ENCODE results near the gene MLST8. TPM values are rescaled to one million over a fixed set of nuclear protein-coding genes. Genes with fewer than 3 reads are reported as not detected.

Gene MLST8, protein sequence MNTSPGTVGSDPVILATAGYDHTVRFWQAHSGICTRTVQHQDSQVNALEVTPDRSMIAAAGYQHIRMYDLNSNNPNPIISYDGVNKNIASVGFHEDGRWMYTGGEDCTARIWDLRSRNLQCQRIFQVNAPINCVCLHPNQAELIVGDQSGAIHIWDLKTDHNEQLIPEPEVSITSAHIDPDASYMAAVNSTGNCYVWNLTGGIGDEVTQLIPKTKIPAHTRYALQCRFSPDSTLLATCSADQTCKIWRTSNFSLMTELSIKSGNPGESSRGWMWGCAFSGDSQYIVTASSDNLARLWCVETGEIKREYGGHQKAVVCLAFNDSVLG
- 16.7 and 22.2 TPM in 2 replicates for total RNA-seq

- DNase-seq (ENCODE audit: low read depth): peak; percentile 42
These were observed at the start of gene MLST8 for GRCh38 chr16:2205104-2205966. Gene MLST8, plus strand, starts transcription at chr16:2205454. Its CDS starts 632 bp downstream, at chr16:2206086.

- DNase-seq (ENCODE audit: low read depth): peak; percentile 38
These were observed 49.0 kb upstream of the MLST8 start for GRCh38 chr16:2155977-2156848.

GRCh38 chr16:2156849-2157224 lies 48.4 kb upstream of the MLST8 start:
- no peak for DNase-seq (ENCODE audit: low read depth)

- no peak for DNase-seq (ENCODE audit: low read depth)
These were observed 47.6 kb upstream of the MLST8 start for GRCh38 chr16:2157480-2158261.

DNA sequence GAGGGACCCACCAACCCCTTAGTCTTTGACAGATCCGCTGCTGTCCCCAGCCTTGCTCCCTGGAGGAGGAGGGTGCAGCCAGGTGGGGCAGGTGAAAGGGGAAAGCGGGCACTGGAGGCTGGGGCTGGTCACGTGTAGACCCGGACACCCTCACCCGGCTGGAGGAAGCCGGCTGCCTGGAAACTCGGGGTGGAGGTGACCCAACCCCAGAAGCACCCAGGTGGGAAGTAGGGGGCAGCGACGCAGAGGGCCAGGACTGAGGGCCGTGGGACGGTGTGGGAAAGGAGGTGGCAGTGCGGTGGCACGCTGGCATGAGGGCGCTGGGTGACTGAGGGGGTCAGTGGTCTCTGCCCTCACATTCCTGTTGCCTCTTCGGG lies 47.0 kb upstream of the MLST8 start:
- DNase-seq (ENCODE audit: low read depth): no peak

GRCh38 chr16:2159175-2159838 lies 45.9 kb upstream of the MLST8 start:
- no peak for DNase-seq (ENCODE audit: low read depth)

DNA sequence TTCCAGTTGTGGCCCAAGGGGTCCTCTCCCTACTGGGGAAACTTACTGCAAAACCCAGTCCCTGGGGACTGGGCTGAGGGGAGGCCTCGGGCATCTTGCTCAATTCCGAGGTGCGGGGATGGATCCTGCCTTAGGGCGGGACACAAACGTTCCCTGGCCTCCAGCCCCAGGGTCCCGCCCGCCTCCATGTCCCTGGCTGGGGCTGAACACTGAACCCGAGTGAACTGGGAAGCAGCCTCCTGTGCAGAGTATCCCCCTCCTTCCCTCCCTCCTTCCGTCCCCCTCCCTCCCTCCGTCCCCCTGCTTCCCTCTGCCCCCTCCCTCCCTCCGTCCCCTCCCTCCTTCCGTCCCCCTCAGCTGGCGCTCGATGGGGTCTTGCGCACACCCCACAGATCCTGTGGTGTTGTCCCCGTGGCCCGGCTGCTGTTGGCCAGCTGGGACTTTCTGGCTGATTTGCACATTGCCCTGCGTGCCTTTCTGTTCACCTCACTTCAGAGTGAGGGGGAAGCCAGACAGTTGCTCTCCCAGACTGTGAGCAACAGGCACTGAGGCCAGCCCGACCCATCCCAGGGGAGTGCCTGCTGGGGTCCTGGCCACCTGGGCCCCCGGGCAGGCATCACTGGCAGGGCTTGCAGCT lies 44.2 kb upstream of the MLST8 start:
- no peak for DNase-seq (ENCODE audit: low read depth)

DNA sequence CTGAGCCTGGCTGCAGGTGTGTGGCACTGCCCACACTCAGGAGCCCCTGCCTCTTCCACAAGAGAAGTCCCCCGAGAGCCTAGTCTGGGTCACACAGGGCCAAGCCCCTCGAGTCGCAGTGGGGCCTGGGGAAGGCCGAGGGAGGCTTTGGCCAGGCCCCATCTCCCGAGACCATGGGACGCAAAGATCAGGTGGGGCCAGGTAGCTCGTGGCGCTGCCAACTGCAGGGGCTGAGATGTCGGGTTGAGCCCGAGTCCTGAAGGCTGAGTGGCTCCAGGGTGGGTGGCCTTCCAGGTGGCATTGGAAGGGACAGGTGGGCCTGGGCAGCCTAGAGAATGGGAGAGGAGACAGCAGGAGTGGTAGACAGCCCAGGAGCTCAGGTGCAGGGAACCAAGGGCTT lies 43.3 kb upstream of the MLST8 start:
- DNase-seq (ENCODE audit: low read depth): no peak

DNA sequence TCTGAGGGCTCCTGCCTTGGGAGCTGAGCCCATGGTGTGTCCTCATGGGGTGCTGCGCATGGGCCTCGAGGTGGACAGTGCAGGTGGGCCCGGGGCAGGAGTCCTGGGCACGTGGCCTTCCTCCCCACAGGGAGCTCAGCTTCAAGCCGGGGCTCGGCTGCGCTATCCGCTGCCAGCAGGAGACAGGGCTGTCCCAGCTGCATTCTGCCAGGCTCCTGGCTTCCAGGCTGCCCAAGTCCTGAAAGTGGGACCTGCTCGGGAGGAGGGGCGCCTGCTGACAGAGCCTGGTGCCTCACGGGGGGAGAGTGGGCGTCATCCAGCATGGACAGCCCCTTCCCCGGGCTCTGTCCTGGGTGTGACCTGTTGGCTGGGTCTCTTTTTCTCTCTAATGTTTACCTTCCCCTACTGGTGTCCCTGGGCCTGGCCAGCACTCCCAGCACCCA lies 42.6 kb upstream of the MLST8 start:
- no peak for DNase-seq (ENCODE audit: low read depth)

- no peak for DNase-seq (ENCODE audit: low read depth)
These were observed 41.9 kb upstream of the MLST8 start for GRCh38 chr16:2163211-2163881.

DNA sequence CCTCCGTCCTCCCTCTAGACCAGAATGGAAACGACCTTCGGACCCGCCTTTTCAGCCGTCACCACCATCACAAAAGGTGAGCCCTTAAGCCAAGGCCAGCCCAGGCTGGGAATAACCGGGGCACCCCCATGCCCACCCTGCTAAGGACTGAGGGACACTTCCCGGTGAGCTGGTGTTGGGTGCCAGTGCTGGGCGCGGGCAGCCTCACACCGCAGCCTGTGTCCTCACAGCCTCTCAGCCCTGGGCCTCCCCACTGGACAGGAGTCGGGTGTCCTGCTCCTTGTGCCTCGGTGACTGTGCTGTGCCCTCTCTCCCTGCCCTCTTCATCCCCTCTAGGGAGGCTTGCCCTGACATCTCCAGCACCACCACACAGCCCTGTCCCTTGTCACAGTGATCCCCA lies 39.4 kb upstream of the MLST8 start:
- DNase-seq (ENCODE audit: low read depth): no peak

GRCh38 chr16:2166263-2167067 lies 38.8 kb upstream of the MLST8 start:
- no peak for DNase-seq (ENCODE audit: low read depth)

DNA sequence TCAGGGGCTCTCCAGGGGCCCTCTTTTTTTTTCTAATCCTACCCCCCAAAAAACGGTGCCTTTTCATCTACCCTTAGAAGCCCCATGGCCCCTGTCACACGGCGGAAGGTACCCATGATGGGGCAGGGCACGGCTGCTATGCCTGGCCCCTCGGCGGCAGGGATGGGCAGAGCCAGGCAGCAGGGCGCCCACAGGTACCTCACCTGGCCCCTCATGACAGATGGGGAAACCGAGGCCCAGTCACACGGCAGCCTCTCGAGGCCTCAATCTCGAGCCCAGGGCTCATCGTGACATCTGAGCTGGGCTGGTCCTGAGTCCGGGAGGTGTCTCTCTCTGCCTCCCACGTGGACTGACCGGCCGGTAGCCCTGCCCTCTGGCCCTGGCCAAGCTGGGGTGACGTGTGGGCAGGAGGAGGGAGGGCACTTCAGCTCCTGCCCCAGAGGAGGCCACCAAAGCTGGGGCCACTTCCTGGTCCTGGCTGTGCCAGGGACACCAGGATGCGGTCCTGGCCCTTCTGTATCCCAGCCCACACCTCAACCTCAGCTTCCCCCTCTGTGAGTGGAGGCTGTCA lies 38.1 kb upstream of the MLST8 start:
- DNase-seq (ENCODE audit: low read depth): no peak

DNA sequence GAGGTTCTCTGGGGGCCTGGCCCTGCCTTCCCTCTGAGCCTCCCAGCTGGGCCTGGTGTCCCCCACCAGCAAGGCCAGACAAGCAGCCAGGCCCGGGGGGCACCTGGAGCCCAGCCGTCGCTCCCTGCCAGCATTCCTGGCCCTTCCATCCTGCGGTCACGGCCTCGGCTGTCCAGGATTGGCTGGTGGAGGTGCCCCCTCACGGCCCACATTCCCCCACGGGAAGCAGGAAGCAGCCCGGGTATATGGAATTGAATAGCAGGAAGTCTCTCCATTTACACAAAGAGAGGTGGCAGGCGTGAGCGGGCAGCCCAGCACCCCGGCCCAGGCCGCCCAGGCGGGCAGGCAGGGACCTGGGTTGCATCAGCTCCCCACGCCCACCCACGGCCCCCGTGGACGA lies 35.2 kb upstream of the MLST8 start:
- no peak for DNase-seq (ENCODE audit: low read depth)

GRCh38 chr16:2170587-2171435 lies 34.4 kb upstream of the MLST8 start:
- no peak for DNase-seq (ENCODE audit: low read depth)

- DNase-seq (ENCODE audit: low read depth): no peak
These were observed 33.6 kb upstream of the MLST8 start for GRCh38 chr16:2171601-2172178.

DNA sequence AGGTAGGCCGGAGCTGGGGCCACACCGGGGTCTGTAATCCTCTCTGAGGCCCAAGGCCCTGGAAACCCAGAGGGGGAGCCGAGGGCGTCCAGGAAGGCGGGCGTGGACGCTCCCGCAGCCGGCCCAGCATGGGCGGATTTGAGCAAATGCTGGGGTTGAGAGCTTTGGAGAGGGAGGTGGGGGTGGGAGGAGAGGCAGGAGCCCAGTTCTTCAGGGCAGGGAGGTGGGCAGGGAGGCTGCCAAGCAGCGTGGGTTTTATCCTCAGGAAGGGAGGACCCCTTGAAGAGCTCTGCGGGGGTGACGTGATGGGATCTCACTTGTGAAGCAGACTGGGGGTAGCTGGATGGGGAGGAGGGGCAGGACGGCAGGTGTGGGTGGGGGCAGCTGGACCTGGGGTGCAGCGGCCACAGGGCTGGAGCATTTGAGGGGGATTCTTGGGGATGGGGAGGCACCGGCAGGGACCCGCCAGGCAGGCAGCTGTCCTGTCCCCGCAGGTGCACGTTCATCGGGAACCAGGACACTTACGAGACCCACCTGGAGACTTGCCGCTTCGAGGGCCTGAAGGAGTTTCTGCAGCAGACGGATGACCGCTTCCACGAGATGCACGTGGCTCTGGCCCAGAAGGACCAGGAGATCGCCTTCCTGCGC lies 32.4 kb upstream of the MLST8 start:
- no peak for DNase-seq (ENCODE audit: low read depth)

Measured in renal cortical epithelial cell (primary cell).